PC-9 (cell line): Measurements from ENCODE around the gene EFTUD2. TPM values are rescaled to one million over a fixed set of nuclear protein-coding genes. Genes with fewer than 3 reads are reported as not detected.

Source experiments
- BruUV-seq: library from RNA; stranded (reverse); fragments of 400-500 nt; replicated peaks from 2 replicates; lab custom pipeline; 2021; lab: Mats Ljungman, UMichigan
- CTCF ChIA-PET: fragments of 300-600 bp; sonication (Branson Sonifier 250); formaldehyde crosslinking; loops from one replicate; lab custom pipeline; 2022; ENCODE audit warnings: antibody characterized with exemption; lab: Charles Lee
- POLR2A ChIA-PET: fragments of 300-600 bp; sonication (Branson Sonifier 250); formaldehyde crosslinking; loops from one replicate; lab custom pipeline; 2022; ENCODE audit warnings: antibody characterized with exemption; ENCODE audit not compliant: unreplicated experiment; lab: Charles Lee
- DNase-seq, 2 experiments: peaks; one replicate each; pipeline versions ENCODE4 v3.0.0 to v3.0.0-alpha.2; 2015 to 2022; ENCODE audit warnings: mixed read lengths in 1 of 2
- H2AFZ ChIP-seq: fragments of 200-600 bp; sonication (generic); 2 replicates; pipeline ENCODE4 v1.8.1; 2017; ENCODE audit warnings: antibody characterized with exemption
- H3F3A ChIP-seq: fragments of 200-600 bp; sonication (generic); 2 replicates; pipeline ENCODE4 v1.8.1; 2017; ENCODE audit warnings: antibody characterized with exemption, mild to moderate bottlenecking, low read depth; ENCODE audit not compliant: insufficient read depth
- H3K27ac ChIP-seq: fragments of 200-600 bp; sonication (generic); 2 replicates; pipeline ENCODE4 v1.6.1; 2016; ENCODE audit warnings: mixed run types
- H3K27me3 ChIP-seq: fragments of 200-600 bp; sonication (generic); 2 replicates; pipeline ENCODE4 v1.6.1; 2016; ENCODE audit warnings: low read depth, mixed run types; ENCODE audit not compliant: insufficient read depth
- H3K36me3 ChIP-seq: fragments of 200-600 bp; sonication (generic); 2 replicates; pipeline ENCODE4 v1.6.1; 2016; ENCODE audit warnings: low read depth, mixed run types
- H3K4me1 ChIP-seq: fragments of 200-600 bp; sonication (generic); replicated peaks from 2 replicates; pipeline ENCODE4 v1.6.1; 2016; ENCODE audit warnings: mixed run types; ENCODE audit not compliant: insufficient read depth
- H3K4me2 ChIP-seq: fragments of 200-600 bp; sonication (generic); 2 replicates; pipeline ENCODE4 v1.6.1; 2017; ENCODE audit warnings: mixed run types
- H3K4me3 ChIP-seq: fragments of 200-600 bp; sonication (generic); 2 replicates; pipeline ENCODE4 v1.6.1; 2016; ENCODE audit warnings: mixed run types
- H3K79me2 ChIP-seq: fragments of 200-600 bp; sonication (generic); 2 replicates; pipeline ENCODE4 v1.6.1; 2017; ENCODE audit warnings: low read depth, mixed run types
- H3K9me2 ChIP-seq: fragments of 200-600 bp; sonication (generic); 2 replicates; pipeline ENCODE4 v1.8.1; 2017; ENCODE audit warnings: mild to moderate bottlenecking; ENCODE audit not compliant: insufficient read depth
- H3K9me3 ChIP-seq: fragments of 200-600 bp; sonication (generic); 2 replicates; pipeline ENCODE4 v1.8.1; 2016; ENCODE audit warnings: low read depth; ENCODE audit not compliant: insufficient read depth
- H4K20me1 ChIP-seq: fragments of 200-600 bp; sonication (generic); 2 replicates; pipeline ENCODE4 v1.8.1; 2017; ENCODE audit not compliant: insufficient read depth
- CTCF ChIP-seq: fragments of 200-600 bp; sonication (generic); conservative IDR thresholded peaks from 2 replicates; pipeline ENCODE4 v1.6.1; 2017; ENCODE audit warnings: mixed run types, antibody characterized with exemption, mild to moderate bottlenecking, moderate library complexity
- EZH2 ChIP-seq: fragments of 200-600 bp; sonication (generic); IDR thresholded peaks from 2 replicates; pipeline ENCODE4 v1.8.0; 2017; ENCODE audit warnings: antibody characterized with exemption, low read depth
- intact Hi-C: fragments of 100-400 bp; cut with micrococcal nuclease; formaldehyde crosslinking; loops from one replicate; pipeline ENCODE4 v1.10.0; 2022; ENCODE audit not compliant: unreplicated experiment
- total RNA-seq: library from RNA; stranded (reverse); gene quantifications from 2 replicates; pipeline ENCODE4 v1.2.3, GENCODE V29; 2021

EFTUD2 gene
- total RNA-seq, 1 experiment from 2014 or later = 126 TPM

- Histone ChIP-seq H3K4me3 (no peak overlapping the region), H3F3A (peaks cover 20% of the 10 kb centered on the region; the same call in 1 of the 2 replicates), H3K9me3 (no peaks in the 10 kb centered on the region), H3K27me3 (no peaks in the 10 kb centered on the region), H3K36me3 (no peaks in the 10 kb centered on the region), H3K4me1 (peaks cover 34% of the 10 kb centered on the region), H3K27ac (peak overlapping the region; percentile 86), H3K9me2 (no peaks in the 10 kb centered on the region), H2AFZ (no peak overlapping the region), H3K4me2 (peak overlapping the region; percentile 62), H4K20me1 (no peaks in the 10 kb centered on the region), H3K79me2 (no peaks in the 10 kb centered on the region)
- BruUV-seq = no TSS peak
- intact Hi-C loops = no loop called here
- ChIA-PET CTCF (no interaction called here), POLR2A (no interaction called here)
- no peak for TF ChIP-seq EZH2
- TF ChIP-seq CTCF = no peak
- peak in 1 of 2 experiments; percentile 11 for DNase-seq
Measured at GRCh38 chr17:44906763-44907728, 7.8 kb upstream of the EFTUD2 start.

- H3K36me3 ChIP-seq = no peaks in the 10 kb centered on the region
- H3K4me1 ChIP-seq = peaks cover 43% of the 10 kb centered on the region
- H3K27ac ChIP-seq = peak overlapping the region; percentile 86
- H3K4me3 ChIP-seq = no peak overlapping the region
- H3K4me2 ChIP-seq = peak overlapping the region; percentile 62
- peak overlapping the region; percentile 46; the same call in 1 of the 2 replicates for H2AFZ ChIP-seq
- POLR2A ChIA-PET = interaction anchor here (0.6 kb wide), 1 partner anchor 187 kb away, joined by 7 read pairs; no protein-coding TSS in a partner anchor
- TF ChIP-seq CTCF (no peak), EZH2 (no peak)
- H3F3A ChIP-seq = peaks cover 29% of the 10 kb centered on the region
- no peaks in the 10 kb centered on the region for H3K27me3 ChIP-seq
- BruUV-seq = no TSS peak
- H3K79me2 ChIP-seq = no peaks in the 10 kb centered on the region
- peak; percentile 51 to 75 for DNase-seq
- H3K9me3 ChIP-seq = no peaks in the 10 kb centered on the region
- no peaks in the 10 kb centered on the region for H4K20me1 ChIP-seq
- no peaks in the 10 kb centered on the region for H3K9me2 ChIP-seq
- CTCF ChIA-PET = no interaction called here
- intact Hi-C loops = no loop called here
Measured at GRCh38 chr17:44906010-44906646, 6.9 kb upstream of the EFTUD2 start.
